Measurements from ENCODE around the gene AFDN. TPM values are rescaled to one million over a fixed set of nuclear protein-coding genes. Genes with fewer than 3 reads are reported as not detected.

The AFDN gene
- total RNA-seq, 1 experiment from 2014 or later, result 182 TPM

DNA sequence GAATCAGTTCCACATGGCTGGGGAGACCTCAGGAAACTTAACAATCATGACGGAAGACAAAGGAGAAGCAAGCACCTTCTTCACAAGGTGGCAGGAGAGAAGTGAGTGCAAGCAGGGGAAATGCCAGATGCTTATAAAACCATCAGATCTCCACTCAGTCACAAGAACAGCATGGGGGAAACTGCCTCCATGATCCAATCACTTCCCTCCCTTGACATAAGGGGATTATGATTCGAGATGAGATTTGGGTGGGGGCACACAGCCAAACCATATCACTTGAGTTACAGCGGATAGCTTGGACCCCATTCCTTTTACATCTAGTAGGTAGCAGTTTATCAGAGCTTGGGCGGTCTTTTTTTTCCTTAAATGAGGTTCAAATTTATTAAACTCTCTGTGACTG is 19.1 kb downstream of the AFDN start:
- no peak for ATAC-seq
- Mint-ChIP-seq H3K9me3 (no peaks in the 10 kb centered on the region), H3K4me3 (no peak overlapping the region), H3K4me1 (peaks cover 57% of the 10 kb centered on the region), H3K27me3 (ENCODE audit: low read depth) (no peaks in the 10 kb centered on the region), H3K36me3 (no peaks in the 10 kb centered on the region), H3K27ac (peak overlapping the region; percentile 77)
- ChIA-PET CTCF (no interaction called here), POLR2A (no interaction called here)
- TF ChIP-seq NR3C1 (CRISPR knock-in tag; conservative IDR thresholded peaks at IDR 0.05; ENCODE audit: low read depth) (no peak), ESRRA (CRISPR knock-in tag; IDR thresholded peaks at IDR 0.05; ENCODE audit: borderline replicate concordance) (no peak)
- no peak for DNase-seq (ENCODE audit: low spot score)

GRCh38 chr6:167846997-167847606 is 20.4 kb downstream of the AFDN start:
- H3K4me3 Mint-ChIP-seq, result no peak overlapping the region; the same call in 1 of the 2 replicates
- peak overlapping the region; percentile 83 for H3K27ac Mint-ChIP-seq
- H3K9me3 Mint-ChIP-seq, result no peaks in the 10 kb centered on the region
- CTCF ChIA-PET, result no interaction called here
- H3K36me3 Mint-ChIP-seq, result no peaks in the 10 kb centered on the region
- ATAC-seq (0 out of 2 replicates have a peak, but pooled peaks have one; percentile 10), DNase-seq (ENCODE audit: low spot score) (no peak)
- POLR2A ChIA-PET, result no interaction called here
- H3K4me1 Mint-ChIP-seq, result peaks cover 67% of the 10 kb centered on the region
- TF ChIP-seq, protein P1, sequence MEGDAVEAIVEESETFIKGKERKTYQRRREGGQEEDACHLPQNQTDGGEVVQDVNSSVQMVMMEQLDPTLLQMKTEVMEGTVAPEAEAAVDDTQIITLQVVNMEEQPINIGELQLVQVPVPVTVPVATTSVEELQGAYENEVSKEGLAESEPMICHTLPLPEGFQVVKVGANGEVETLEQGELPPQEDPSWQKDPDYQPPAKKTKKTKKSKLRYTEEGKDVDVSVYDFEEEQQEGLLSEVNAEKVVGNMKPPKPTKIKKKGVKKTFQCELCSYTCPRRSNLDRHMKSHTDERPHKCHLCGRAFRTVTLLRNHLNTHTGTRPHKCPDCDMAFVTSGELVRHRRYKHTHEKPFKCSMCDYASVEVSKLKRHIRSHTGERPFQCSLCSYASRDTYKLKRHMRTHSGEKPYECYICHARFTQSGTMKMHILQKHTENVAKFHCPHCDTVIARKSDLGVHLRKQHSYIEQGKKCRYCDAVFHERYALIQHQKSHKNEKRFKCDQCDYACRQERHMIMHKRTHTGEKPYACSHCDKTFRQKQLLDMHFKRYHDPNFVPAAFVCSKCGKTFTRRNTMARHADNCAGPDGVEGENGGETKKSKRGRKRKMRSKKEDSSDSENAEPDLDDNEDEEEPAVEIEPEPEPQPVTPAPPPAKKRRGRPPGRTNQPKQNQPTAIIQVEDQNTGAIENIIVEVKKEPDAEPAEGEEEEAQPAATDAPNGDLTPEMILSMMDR (IDR thresholded peaks at IDR 0.05), result no peak
- TF ChIP-seq, protein P2, sequence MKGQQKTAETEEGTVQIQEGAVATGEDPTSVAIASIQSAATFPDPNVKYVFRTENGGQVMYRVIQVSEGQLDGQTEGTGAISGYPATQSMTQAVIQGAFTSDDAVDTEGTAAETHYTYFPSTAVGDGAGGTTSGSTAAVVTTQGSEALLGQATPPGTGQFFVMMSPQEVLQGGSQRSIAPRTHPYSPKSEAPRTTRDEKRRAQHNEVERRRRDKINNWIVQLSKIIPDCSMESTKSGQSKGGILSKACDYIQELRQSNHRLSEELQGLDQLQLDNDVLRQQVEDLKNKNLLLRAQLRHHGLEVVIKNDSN (CRISPR knock-in tag; IDR thresholded peaks at IDR 0.05), result no peak
- TF ChIP-seq PRRX2 (CRISPR knock-in tag; IDR thresholded peaks at IDR 0.05), result no peak
- TF ChIP-seq, protein P3, sequence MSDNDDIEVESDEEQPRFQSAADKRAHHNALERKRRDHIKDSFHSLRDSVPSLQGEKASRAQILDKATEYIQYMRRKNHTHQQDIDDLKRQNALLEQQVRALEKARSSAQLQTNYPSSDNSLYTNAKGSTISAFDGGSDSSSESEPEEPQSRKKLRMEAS (CRISPR knock-in tag; IDR thresholded peaks at IDR 0.05), result no peak
- no peaks in the 10 kb centered on the region for H3K27me3 Mint-ChIP-seq (ENCODE audit: low read depth)

DNA sequence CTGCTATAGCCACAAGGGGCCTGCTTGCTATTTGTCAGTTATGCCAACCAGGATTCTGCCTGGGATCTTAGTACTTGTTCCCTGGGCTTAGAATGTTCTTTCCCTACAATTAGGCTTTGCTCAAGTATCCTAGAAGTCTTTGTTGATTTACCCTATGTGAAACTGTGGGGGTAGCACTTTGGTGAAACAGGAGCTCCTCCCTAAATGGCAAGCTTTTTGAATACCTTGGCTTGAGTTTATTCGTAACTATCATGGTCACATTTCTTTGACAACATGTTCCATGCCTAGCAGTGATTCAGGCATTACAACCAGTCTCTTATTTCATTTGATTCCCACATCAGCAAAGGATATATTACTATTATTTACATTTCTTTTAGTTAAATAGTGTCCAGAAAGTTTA is 21.2 kb downstream of the AFDN start:
- peaks cover 75% of the 10 kb centered on the region for H3K4me1 Mint-ChIP-seq
- peak overlapping the region; percentile 83 for H3K27ac Mint-ChIP-seq
- CTCF ChIA-PET, result interaction anchor here (1.0 kb wide), 1 partner anchor 169 kb away, joined by 3 read pairs; no protein-coding TSS in a partner anchor
- H3K9me3 Mint-ChIP-seq, result no peaks in the 10 kb centered on the region
- DNase-seq (ENCODE audit: low spot score) (no peak), ATAC-seq (peak; percentile 25)
- no peak overlapping the region; the same call in 1 of the 2 replicates for H3K4me3 Mint-ChIP-seq
- no peak for TF ChIP-seq CBFB (CRISPR knock-in tag; IDR thresholded peaks at IDR 0.05; ENCODE audit: low read depth)
- TF ChIP-seq MYBL2 (CRISPR knock-in tag; IDR thresholded peaks at IDR 0.05), result no peak
- TF ChIP-seq GTF2I (CRISPR knock-in tag; conservative IDR thresholded peaks at IDR 0.05), result no peak
- TF ChIP-seq ETV6 (CRISPR knock-in tag; IDR thresholded peaks at IDR 0.05), result no peak
- no peak for TF ChIP-seq FOXP1 (CRISPR knock-in tag; IDR thresholded peaks at IDR 0.05; ENCODE audit: borderline replicate concordance)
- TF ChIP-seq IRF2 (CRISPR knock-in tag; IDR thresholded peaks at IDR 0.05; ENCODE audit: borderline replicate concordance, low read depth), result no peak
- no peak for TF ChIP-seq ZNF121 (CRISPR knock-in tag; IDR thresholded peaks at IDR 0.05)
- no peak for TF ChIP-seq ZNF281 (CRISPR knock-in tag; IDR thresholded peaks at IDR 0.05)
- TF ChIP-seq NFYB (CRISPR knock-in tag; conservative IDR thresholded peaks at IDR 0.05; ENCODE audit: low read depth), result no peak
- no peak for TF ChIP-seq ZNF671 (CRISPR knock-in tag; IDR thresholded peaks at IDR 0.05)
- TF ChIP-seq NFATC4 (CRISPR knock-in tag; IDR thresholded peaks at IDR 0.05), result no peak
- TF ChIP-seq NR3C1 (CRISPR knock-in tag; conservative IDR thresholded peaks at IDR 0.05; ENCODE audit: low read depth), result no peak
- TF ChIP-seq ZBTB21 (CRISPR knock-in tag; IDR thresholded peaks at IDR 0.05; ENCODE audit: borderline replicate concordance), result no peak
- TF ChIP-seq, protein P4, sequence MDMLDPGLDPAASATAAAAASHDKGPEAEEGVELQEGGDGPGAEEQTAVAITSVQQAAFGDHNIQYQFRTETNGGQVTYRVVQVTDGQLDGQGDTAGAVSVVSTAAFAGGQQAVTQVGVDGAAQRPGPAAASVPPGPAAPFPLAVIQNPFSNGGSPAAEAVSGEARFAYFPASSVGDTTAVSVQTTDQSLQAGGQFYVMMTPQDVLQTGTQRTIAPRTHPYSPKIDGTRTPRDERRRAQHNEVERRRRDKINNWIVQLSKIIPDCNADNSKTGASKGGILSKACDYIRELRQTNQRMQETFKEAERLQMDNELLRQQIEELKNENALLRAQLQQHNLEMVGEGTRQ (CRISPR knock-in tag; IDR thresholded peaks at IDR 0.05), result no peak
- TF ChIP-seq, protein P5, sequence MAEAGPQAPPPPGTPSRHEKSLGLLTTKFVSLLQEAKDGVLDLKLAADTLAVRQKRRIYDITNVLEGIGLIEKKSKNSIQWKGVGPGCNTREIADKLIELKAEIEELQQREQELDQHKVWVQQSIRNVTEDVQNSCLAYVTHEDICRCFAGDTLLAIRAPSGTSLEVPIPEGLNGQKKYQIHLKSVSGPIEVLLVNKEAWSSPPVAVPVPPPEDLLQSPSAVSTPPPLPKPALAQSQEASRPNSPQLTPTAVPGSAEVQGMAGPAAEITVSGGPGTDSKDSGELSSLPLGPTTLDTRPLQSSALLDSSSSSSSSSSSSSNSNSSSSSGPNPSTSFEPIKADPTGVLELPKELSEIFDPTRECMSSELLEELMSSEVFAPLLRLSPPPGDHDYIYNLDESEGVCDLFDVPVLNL (CRISPR knock-in tag; IDR thresholded peaks at IDR 0.05; ENCODE audit: borderline replicate concordance, low read depth), result no peak
- TF ChIP-seq HMGA2 (CRISPR knock-in tag; IDR thresholded peaks at IDR 0.05), result no peak
- no peaks in the 10 kb centered on the region for H3K36me3 Mint-ChIP-seq
- H3K27me3 Mint-ChIP-seq (ENCODE audit: low read depth), result no peaks in the 10 kb centered on the region
- POLR2A ChIA-PET, result no interaction called here
